ENCODE data around the gene DNAJC4. TPM values are rescaled to one million over a fixed set of nuclear protein-coding genes. Genes with fewer than 3 reads are reported as not detected.

DNAJC4 gene
- polyA plus RNA-seq, 2 of the 4 experiments (the other 2 are of a cell fraction), result 9.8 to 16.2 TPM

- TF ChIP-seq JUN (IDR thresholded peaks at IDR 0.05), result peak; percentile 78 to 92
- TF ChIP-seq RARB (CRISPR knock-in tag; IDR thresholded peaks at IDR 0.05), result no peak
- peak; percentile 19 for TF ChIP-seq PBX3 (IDR thresholded peaks at IDR 0.05)
- TF ChIP-seq POLR2AphosphoS2 (conservative IDR thresholded peaks at IDR 0.05; ENCODE audit: low read length), result peak; percentile 6; the same call in 1 of the 2 replicates
- peak; percentile 32; the same call in 1 of the 2 replicates for TF ChIP-seq MAZ (IDR thresholded peaks at IDR 0.05; ENCODE audit: borderline replicate concordance, low read depth, low read length)
- TF ChIP-seq GATA3 (IDR thresholded peaks at IDR 0.05; ENCODE audit: borderline replicate concordance), result no peak; the same call in 1 of the 2 replicates
- no peak for TF ChIP-seq EHMT2 (IDR thresholded peaks at IDR 0.05; ENCODE audit: low read depth)
- no peak; the same call in 1 of the 2 replicates for TF ChIP-seq HOXA7 (CRISPR knock-in tag; IDR thresholded peaks at IDR 0.05)
- peak; percentile 32 for TF ChIP-seq POLR2A (IDR thresholded peaks at IDR 0.05; ENCODE audit: low read length)
- peak; percentile 61; the same call in 1 of the 2 replicates for TF ChIP-seq E2F6 (IDR thresholded peaks at IDR 0.05; ENCODE audit: borderline replicate concordance, low read depth)
- no peak for TF ChIP-seq ZC3H11A (IDR thresholded peaks at IDR 0.05)
- no peak for TF ChIP-seq FOSL2 (IDR thresholded peaks at IDR 0.05)
- peak; percentile 41; the same call in 1 of the 2 replicates for TF ChIP-seq FOSL2 (CRISPR knock-in tag; IDR thresholded peaks at IDR 0.05)
- no peak for TF ChIP-seq EP300 (IDR thresholded peaks at IDR 0.05)
- no peak for TF ChIP-seq HMGXB4 (CRISPR knock-in tag; IDR thresholded peaks at IDR 0.05; ENCODE audit: borderline replicate concordance)
These were observed 39.3 kb downstream of the DNAJC4 start (continued) for GRCh38 chr11:64269540-64270220.

- Histone ChIP-seq H3K4me3 (no peak overlapping the region), H3K4me2 (no peak overlapping the region), H3K9me3 (no peaks in the 10 kb centered on the region), H3K4me1 (peaks cover 41% of the 10 kb centered on the region), H3K27ac (peak overlapping the region in 1 of 2 experiments; percentile 84; a peak in 3 of 6 replicates)
- WGBS (ENCODE audit: missing lambda C conversion rate), result 90% methylated on average over 15 of the region's 15 CpGs
- no peak for ATAC-seq
- POLR2A ChIA-PET, result no interaction called here
- CTCF ChIA-PET, result interaction anchor here (1.0 to 20.5 kb wide), 9 partner anchors 9 to 437 kb away, joined by 3 to 448 read pairs (median 3); partner anchors contain the start of genes CATSPERZ, ESRRA, PLCB3 and PPP1R14B
- FAIRE-seq, result no peak
- no peak for DNase-seq (ENCODE audit: low read depth in 1 of 2, low spot score in 1 of 2)
- TF ChIP-seq FOXS1 (CRISPR knock-in tag; IDR thresholded peaks at IDR 0.05), result no peak
These were observed 44.9 kb downstream of the DNAJC4 start for GRCh38 chr11:64275031-64275800.

GRCh38 chr11:64275841-64276240, 45.5 kb downstream of the DNAJC4 start:
- H3K4me3 ChIP-seq, result no peak overlapping the region
- ATAC-seq, result no peak
- CTCF ChIA-PET, result interaction anchor here (0.8 to 20.5 kb wide), 12 partner anchors 11 to 438 kb away, joined by 3 to 448 read pairs (median 4); partner anchors contain the start of genes CATSPERZ, ESRRA, PLCB3 and PPP1R14B
- 76% methylated on average over 2 of the region's 2 CpGs for whole genome bisulfite sequencing (ENCODE audit: missing lambda C conversion rate)
- H3K4me2 ChIP-seq, result no peak overlapping the region; the same call in 2 of the 3 replicates
- H3K9me3 ChIP-seq, result no peaks in the 10 kb centered on the region
- POLR2A ChIA-PET, result interaction anchor here (1.3 kb wide), 1 partner anchor 9 kb away, joined by 6 read pairs; no protein-coding TSS in a partner anchor
- peak overlapping the region in 1 of 2 experiments; percentile 84; a peak in 4 of 6 replicates for H3K27ac ChIP-seq
- no peak for TF ChIP-seq CBX8 (IDR thresholded peaks at IDR 0.05)
- no peak for TF ChIP-seq ZC3H11A (IDR thresholded peaks at IDR 0.05)
- TF ChIP-seq HES2 (IDR thresholded peaks at IDR 0.05), result no peak
- peaks cover 41% of the 10 kb centered on the region for H3K4me1 ChIP-seq
- FAIRE-seq, result no peak
- DNase-seq (ENCODE audit: low read depth in 1 of 2, low spot score in 1 of 2), result no peak

Measured in A549 (cell line).